ENCODE measurements around the gene PCDHGB4.
"Not testable (repeated sequence)": the region's sequence is repeated elsewhere in the genome, so short reads cannot be mapped to it uniquely, and the experiment has no call there.

The PCDHGB4 gene

DNA sequence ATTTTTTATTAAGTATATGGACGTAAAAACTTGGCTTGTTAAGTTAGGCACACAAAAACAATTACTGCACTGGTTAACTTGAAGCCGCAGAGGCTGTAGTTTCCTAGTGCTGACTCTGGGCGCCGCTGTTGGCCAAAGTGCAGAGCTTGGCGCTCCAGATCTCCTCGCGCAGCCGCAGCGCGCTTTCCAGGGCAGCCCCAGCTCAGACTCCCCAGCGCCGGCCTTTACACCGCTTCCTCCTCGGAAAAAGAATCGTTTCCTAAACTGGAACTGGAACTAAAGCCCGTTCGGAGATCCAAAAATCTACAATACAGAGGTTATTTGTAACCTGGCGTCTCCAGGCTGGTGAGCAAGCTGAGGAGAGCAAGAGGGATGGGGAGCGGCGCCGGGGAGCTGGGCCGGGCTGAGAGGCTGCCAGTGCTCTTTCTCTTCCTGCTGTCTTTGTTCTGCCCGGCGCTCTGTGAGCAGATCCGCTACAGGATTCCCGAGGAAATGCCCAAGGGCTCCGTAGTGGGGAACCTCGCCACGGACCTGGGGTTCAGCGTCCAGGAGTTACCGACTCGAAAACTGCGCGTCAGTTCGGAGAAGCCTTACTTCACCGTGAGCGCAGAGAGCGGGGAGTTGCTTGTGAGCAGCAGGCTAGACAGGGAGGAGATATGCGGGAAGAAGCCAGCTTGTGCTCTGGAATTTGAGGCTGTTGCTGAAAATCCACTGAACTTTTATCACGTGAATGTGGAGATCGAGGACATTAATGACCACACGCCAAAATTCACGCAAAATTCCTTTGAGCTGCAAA, 10.5 kb downstream of the PCDHGB4 start, which contains the start of gene PCDHGB5:
Gene PCDHGB5 (plus strand): TSS at position 192 of the 796 bp plus-strand sequence. CDS start 181 bp downstream, at position 373.
- DNase-seq (ENCODE audit: low read depth, low spot score): peak; percentile 66

GRCh38 chr5:141398608-141399007, 11.1 kb downstream of the PCDHGB4 start:
- no peak for DNase-seq (ENCODE audit: low read depth, low spot score)

DNA sequence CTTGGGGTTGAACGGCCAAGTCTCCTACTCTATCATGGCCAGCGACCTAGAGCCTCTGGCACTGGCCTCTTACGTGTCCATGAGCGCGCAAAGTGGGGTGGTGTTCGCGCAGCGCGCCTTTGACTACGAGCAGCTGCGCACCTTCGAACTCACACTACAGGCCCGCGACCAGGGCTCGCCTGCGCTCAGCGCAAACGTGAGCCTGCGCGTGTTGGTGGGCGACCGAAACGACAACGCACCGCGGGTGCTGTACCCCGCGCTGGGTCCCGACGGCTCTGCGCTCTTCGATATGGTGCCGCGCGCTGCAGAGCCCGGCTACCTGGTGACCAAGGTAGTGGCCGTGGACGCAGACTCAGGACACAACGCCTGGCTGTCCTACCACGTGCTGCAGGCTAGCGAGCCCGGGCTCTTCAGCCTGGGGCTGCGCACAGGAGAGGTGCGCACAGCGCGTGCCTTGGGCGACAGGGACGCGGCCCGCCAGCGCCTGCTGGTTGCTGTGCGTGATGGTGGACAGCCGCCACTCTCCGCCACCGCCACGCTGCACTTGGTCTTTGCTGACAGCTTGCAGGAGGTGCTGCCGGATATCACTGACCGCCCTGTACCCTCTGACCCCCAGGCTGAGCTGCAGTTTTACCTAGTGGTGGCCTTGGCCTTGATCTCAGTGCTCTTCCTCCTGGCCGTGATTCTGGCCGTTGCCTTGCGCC, 12.2 kb downstream of the PCDHGB4 start:
- no peak for DNase-seq (ENCODE audit: low read depth, low spot score)

GRCh38 chr5:141402553-141403243, 15.2 kb downstream of the PCDHGB4 start, which contains the start of gene PCDHGA9:
Gene PCDHGA9 (plus strand): TSS chr5:141402778. CDS start chr5:141402953, 175 bp downstream.
- peak; percentile 18 for DNase-seq (ENCODE audit: low read depth, low spot score)

GRCh38 chr5:141403387-141403786, 15.9 kb downstream of the PCDHGB4 start:
- no peak for DNase-seq (ENCODE audit: low read depth, low spot score)

- peak; percentile 62 for DNase-seq (ENCODE audit: low read depth, low spot score)
These were observed 20.4 kb downstream of the PCDHGB4 start, which contains the start of gene PCDHGB6 for GRCh38 chr5:141407790-141408505. Gene PCDHGB6 (plus strand): TSS chr5:141408021. CDS start chr5:141408203, 182 bp downstream.

- DNase-seq (ENCODE audit: low read depth, low spot score): no peak
These were observed 22.3 kb downstream of the PCDHGB4 start for GRCh38 chr5:141409598-141410306.

DNA sequence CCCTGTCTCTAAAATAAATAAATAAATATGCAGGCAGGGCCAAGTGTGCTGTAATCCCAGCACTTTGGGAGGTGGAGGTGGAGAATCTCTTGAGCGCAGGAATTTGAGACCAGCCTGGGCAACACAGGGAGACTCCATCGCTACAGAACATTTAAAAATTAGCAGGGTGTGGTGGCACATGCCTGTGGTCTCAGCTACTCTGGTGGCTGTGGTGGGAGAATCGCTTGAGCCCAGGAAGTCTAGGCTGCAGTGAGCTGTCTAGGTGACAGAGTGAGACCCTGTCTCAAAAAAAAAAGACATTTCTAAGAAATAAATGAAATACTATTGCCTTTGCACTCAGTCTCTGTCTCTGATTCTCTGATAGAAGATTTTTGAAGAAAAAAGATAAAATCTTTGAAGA, 24.1 kb downstream of the PCDHGB4 start:
- DNase-seq (ENCODE audit: low read depth, low spot score): no peak

GRCh38 chr5:141412854-141413539, 25.5 kb downstream of the PCDHGB4 start, which contains the start of gene PCDHGA10:
Gene PCDHGA10 (plus strand): TSS chr5:141412987. CDS start chr5:141413176, 189 bp downstream.
- peak; percentile 70 for DNase-seq (ENCODE audit: low read depth, low spot score)

DNA sequence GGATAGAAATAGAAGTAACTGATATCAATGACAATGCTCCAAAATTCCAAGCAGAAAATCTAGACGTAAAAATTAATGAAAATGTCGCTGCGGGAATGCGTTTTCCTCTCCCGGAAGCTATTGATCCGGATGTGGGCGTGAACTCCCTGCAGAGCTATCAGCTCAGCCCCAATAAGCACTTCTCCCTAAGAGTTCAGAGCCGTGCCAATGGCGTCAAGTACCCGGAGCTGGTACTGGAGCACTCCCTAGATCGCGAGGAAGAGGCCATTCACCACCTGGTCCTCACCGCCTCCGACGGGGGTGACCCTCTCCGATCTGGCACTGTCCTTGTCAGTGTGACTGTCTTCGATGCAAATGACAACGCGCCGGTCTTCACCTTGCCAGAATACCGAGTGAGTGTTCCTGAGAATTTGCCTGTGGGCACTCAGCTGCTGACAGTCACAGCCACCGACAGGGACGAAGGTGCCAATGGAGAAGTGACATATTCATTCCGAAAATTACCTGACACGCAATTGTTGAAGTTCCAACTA, 26.1 kb downstream of the PCDHGB4 start:
- no peak for DNase-seq (ENCODE audit: low read depth, low spot score)

GRCh38 chr5:141414548-141415274, 27.2 kb downstream of the PCDHGB4 start:
- DNase-seq (ENCODE audit: low read depth, low spot score): not testable (repeated sequence)

- not testable (repeated sequence) for DNase-seq (ENCODE audit: low read depth, low spot score)
These were observed 27.7 kb downstream of the PCDHGB4 start for GRCh38 chr5:141415275-141415618.

- DNase-seq (ENCODE audit: low read depth, low spot score): peak; percentile 91
These were observed 30.1 kb downstream of the PCDHGB4 start, which contains the start of gene PCDHGB7 for GRCh38 chr5:141417494-141418172. Gene PCDHGB7 (plus strand): TSS chr5:141417677. CDS start chr5:141417860, 183 bp downstream.

GRCh38 chr5:141419074-141419880, 31.8 kb downstream of the PCDHGB4 start:
- no peak for DNase-seq (ENCODE audit: low read depth, low spot score)

DNA sequence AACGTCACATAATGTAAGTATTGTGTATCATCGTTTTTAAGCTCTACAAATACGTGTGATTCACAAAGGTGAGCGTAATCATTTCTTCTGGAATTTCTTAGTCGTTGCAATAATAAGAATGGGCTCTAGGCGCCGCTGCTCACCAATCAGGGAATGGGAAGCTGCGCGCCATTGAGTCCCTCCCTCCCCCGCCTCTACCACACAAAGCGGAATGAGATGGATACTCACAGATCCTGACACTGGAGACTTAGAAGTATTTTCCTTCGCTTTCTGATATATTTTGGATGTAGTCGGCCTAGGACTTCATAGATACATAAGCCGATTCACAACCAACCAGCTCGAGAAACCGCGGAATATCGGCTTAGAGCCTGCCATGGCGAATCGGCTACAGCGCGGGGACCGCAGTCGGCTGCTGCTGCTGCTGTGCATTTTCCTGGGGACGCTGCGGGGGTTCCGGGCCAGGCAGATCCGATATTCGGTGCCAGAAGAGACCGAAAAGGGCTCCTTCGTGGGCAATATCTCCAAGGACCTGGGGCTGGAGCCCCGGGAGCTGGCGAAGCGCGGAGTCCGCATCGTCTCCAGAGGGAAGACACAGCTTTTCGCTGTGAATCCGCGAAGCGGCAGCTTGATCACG, 33.5 kb downstream of the PCDHGB4 start, which contains the start of gene PCDHGA11:
Gene PCDHGA11 (plus strand): TSS at position 197 of the 634 bp plus-strand sequence. CDS start 177 bp downstream, at position 374.
- DNase-seq (ENCODE audit: low read depth, low spot score): peak; percentile 69

DNA sequence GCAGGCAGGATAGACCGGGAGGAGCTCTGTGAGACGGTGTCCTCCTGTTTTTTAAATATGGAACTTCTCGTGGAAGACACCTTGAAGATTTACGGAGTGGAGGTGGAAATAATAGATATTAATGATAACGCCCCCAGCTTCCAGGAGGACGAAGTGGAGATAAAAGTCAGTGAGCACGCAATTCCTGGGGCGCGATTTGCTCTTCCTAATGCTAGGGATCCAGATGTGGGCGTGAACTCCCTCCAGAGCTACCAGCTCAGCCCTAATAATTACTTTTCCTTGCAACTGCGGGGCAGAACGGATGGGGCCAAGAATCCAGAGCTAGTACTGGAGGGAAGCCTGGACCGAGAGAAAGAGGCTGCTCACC, 34.0 kb downstream of the PCDHGB4 start:
- DNase-seq (ENCODE audit: low read depth, low spot score): no peak

DNA sequence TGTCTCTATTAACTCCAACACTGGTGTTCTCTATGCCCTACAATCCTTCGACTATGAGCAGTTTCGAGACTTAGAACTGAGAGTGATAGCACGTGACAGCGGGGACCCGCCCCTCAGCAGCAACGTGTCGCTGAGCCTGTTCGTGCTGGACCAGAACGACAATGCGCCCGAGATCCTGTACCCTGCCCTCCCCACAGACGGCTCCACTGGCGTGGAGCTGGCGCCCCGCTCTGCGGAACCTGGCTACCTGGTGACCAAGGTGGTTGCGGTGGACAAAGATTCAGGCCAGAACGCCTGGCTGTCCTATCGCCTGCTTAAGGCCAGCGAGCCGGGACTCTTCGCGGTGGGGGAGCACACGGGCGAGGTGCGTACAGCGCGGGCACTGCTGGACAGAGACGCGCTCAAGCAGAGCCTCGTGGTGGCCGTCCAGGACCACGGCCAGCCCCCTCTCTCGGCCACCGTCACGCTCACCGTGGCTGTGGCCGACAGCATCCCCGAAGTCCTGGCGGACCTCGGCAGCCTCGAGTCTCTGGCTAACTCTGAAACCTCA, 35.3 kb downstream of the PCDHGB4 start:
- DNase-seq (ENCODE audit: low read depth, low spot score): no peak

Measured in astrocyte of the hippocampus (primary cell).